ENCODE data around the gene PHYHIPL.

DNA sequence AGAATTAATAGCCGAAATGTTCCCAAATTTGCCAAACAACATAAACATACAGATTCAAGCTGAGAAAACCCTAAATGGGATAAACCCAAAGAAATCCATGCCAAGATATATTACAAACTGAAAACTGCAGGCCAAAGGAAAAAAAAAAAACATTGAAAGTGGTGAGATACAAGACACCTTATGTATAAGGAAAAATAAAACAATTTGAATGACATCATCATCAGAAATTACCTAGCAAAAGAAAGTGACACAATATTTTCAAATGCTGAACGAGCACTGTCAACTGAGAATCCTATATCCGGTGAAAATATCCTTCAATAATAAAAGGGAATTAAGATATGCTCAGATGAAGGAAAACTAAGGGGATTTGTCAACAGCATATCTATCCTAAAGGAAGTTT is 66.5 kb downstream of the PHYHIPL start:
- TF ChIP-seq, protein P1, sequence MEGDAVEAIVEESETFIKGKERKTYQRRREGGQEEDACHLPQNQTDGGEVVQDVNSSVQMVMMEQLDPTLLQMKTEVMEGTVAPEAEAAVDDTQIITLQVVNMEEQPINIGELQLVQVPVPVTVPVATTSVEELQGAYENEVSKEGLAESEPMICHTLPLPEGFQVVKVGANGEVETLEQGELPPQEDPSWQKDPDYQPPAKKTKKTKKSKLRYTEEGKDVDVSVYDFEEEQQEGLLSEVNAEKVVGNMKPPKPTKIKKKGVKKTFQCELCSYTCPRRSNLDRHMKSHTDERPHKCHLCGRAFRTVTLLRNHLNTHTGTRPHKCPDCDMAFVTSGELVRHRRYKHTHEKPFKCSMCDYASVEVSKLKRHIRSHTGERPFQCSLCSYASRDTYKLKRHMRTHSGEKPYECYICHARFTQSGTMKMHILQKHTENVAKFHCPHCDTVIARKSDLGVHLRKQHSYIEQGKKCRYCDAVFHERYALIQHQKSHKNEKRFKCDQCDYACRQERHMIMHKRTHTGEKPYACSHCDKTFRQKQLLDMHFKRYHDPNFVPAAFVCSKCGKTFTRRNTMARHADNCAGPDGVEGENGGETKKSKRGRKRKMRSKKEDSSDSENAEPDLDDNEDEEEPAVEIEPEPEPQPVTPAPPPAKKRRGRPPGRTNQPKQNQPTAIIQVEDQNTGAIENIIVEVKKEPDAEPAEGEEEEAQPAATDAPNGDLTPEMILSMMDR (IDR thresholded peaks at IDR 0.05): no peak
- no peak for TF ChIP-seq POLR2A (IDR thresholded peaks at IDR 0.05)
- no peak for TF ChIP-seq POLR2AphosphoS5 (IDR thresholded peaks at IDR 0.05)

All from stomach (tissue), 4 donors.